GF-D8 (cell line): ENCODE results near the gene ARHGEF9.

Source experiments
- DNase-seq: peaks from one replicate; lab custom pipeline; 2025; lab: John Stamatoyannopoulos, UW

ARHGEF9 gene

GRCh38 chrX:63746715-63747114 is 38.3 kb downstream of the ARHGEF9 start:
- no peak for DNase-seq

GRCh38 chrX:63746278-63746677 is 38.7 kb downstream of the ARHGEF9 start:
- no peak for DNase-seq

GRCh38 chrX:63744850-63745394 is 40.1 kb downstream of the ARHGEF9 start:
- DNase-seq: no peak

GRCh38 chrX:63743596-63743995 is 41.4 kb downstream of the ARHGEF9 start:
- no peak for DNase-seq

GRCh38 chrX:63740382-63740781 is 44.6 kb downstream of the ARHGEF9 start:
- no peak for DNase-seq

- DNase-seq: no peak
Measured at GRCh38 chrX:63739885-63740284, 45.1 kb downstream of the ARHGEF9 start.

GRCh38 chrX:63738696-63739095 is 46.3 kb downstream of the ARHGEF9 start:
- DNase-seq: no peak

GRCh38 chrX:63737131-63737921 is 47.7 kb downstream of the ARHGEF9 start:
- DNase-seq: no peak

- no peak for DNase-seq
Measured at GRCh38 chrX:63735882-63736281, 49.1 kb downstream of the ARHGEF9 start.

GRCh38 chrX:63720293-63720692 is 64.7 kb downstream of the ARHGEF9 start:
- DNase-seq: no peak

GRCh38 chrX:63719633-63720032 is 65.4 kb downstream of the ARHGEF9 start:
- DNase-seq: no peak

- DNase-seq: no peak
Measured at GRCh38 chrX:63718010-63718694, 66.9 kb downstream of the ARHGEF9 start.

GRCh38 chrX:63713526-63713925 is 71.5 kb downstream of the ARHGEF9 start:
- DNase-seq: no peak

- DNase-seq: no peak
Measured at GRCh38 chrX:63708801-63709200, 76.2 kb downstream of the ARHGEF9 start.

- DNase-seq: no peak
Measured at GRCh38 chrX:63702556-63702955, 82.5 kb downstream of the ARHGEF9 start.

GRCh38 chrX:63686878-63687714 is 97.9 kb downstream of the ARHGEF9 start:
- no peak for DNase-seq

GRCh38 chrX:63680423-63680822 is 104.6 kb downstream of the ARHGEF9 start:
- no peak for DNase-seq

GRCh38 chrX:63679432-63679831 is 105.6 kb downstream of the ARHGEF9 start:
- DNase-seq: no peak

- DNase-seq: no peak
Measured at GRCh38 chrX:63675716-63676115, 109.3 kb downstream of the ARHGEF9 start.

- no peak for DNase-seq
Measured at GRCh38 chrX:63673896-63674295, 111.1 kb downstream of the ARHGEF9 start.

- DNase-seq: no peak
Measured at GRCh38 chrX:63664741-63665140, 120.3 kb downstream of the ARHGEF9 start.

- no peak for DNase-seq
Measured at GRCh38 chrX:63664083-63664482, 120.9 kb downstream of the ARHGEF9 start.
